B cell (primary cell): Measurements from ENCODE around the gene WFS1. TPM values are rescaled to one million over a fixed set of nuclear protein-coding genes. Genes with fewer than 3 reads are reported as not detected.
A peak's percentile ranks its signal among the peaks of the same experiment; 100 is the strongest.

Source experiments
- ATAC-seq: fragments of 200-7000 bp; cut with Tn5 transposase; one replicate; pipeline ENCODE4 v1.10.0; 2021; ENCODE audit warnings: low read depth, mild to moderate bottlenecking, moderate number of reproducible peaks, moderate library complexity
- CTCF ChIA-PET: fragments of 350-600 bp; sonication (Branson Sonifier 250); formaldehyde crosslinking; loops from one replicate; lab custom pipeline; 2021; ENCODE audit warnings: antibody characterized with exemption, inconsistent platforms; lab: Charles Lee
- POLR2A ChIA-PET: fragments of 350-600 bp; sonication (Branson Sonifier 250); formaldehyde crosslinking; loops from one replicate; lab custom pipeline; 2021; ENCODE audit warnings: antibody characterized with exemption; lab: Charles Lee
- DNase-seq: peaks from one replicate; pipeline ENCODE4 v3.0.0; 2013
- H2AFZ ChIP-seq: 2 replicates; pipeline ENCODE4 v1.6.1; 2012; ENCODE audit warnings: mild to moderate bottlenecking, low read depth, low read length; ENCODE audit not compliant: insufficient read depth, poor library complexity, severe bottlenecking
- H3K27ac ChIP-seq, 2 donors: 1 replicate in 1 of 2; 2 replicates in 1 of 2; pipeline ENCODE4 v1.5.1; 2012 to 2013; ENCODE audit warnings: low read length in 2 of 2, mild to moderate bottlenecking in 2 of 2, moderate library complexity in 1 of 2
- H3K27me3 ChIP-seq, 4 experiments: fragments of 200-600 bp in 1 of 4; sonication (generic) in 1 of 4; replicated peaks in 1 of 4; 1 replicate in 2 of 4; 2 replicates in 2 of 4; pipeline versions ENCODE4 v1.6.1 to v1.7.0; 2013 to 2016; ENCODE audit warnings: low read length in 3 of 4, mild to moderate bottlenecking in 2 of 4, mixed read lengths in 1 of 4, moderate library complexity in 1 of 4; ENCODE audit not compliant: insufficient read depth in 4 of 4, control insufficient read depth in 3 of 4; ENCODE audit errors: control extremely low read depth in 1 of 4
- H3K36me3 ChIP-seq, 2 experiments: replicated peaks in 1 of 2; 1 replicate in 1 of 2; 2 replicates in 1 of 2; pipeline versions ENCODE4 v1.6.1 to v1.7.1; 2013; ENCODE audit warnings: low read length in 1 of 2; ENCODE audit not compliant: insufficient read depth in 2 of 2, control insufficient read depth in 1 of 2; ENCODE audit errors: control extremely low read depth in 1 of 2, extremely low read depth in 1 of 2
- H3K4me1 ChIP-seq, 2 donors: fragments of 200-600 bp in 1 of 2; sonication (generic) in 1 of 2; 1 replicate in 1 of 2; 2 replicates in 1 of 2; pipeline versions ENCODE4 v1.5.1 to v1.6.1; 2013 to 2017; ENCODE audit warnings: low read length in 2 of 2; ENCODE audit not compliant: control insufficient read depth in 2 of 2, insufficient read depth in 2 of 2
- H3K4me2 ChIP-seq: replicated peaks from 2 replicates; pipeline ENCODE3; 2012; ENCODE audit warnings: mild to moderate bottlenecking, low read depth, low read length; ENCODE audit not compliant: poor library complexity, severe bottlenecking
- H3K4me3 ChIP-seq, 5 experiments: fragments of 200-600 bp in 1 of 5; sonication (generic) in 1 of 5; 1 replicate in 3 of 5; 2 replicates in 2 of 5; pipeline versions ENCODE4 v1.5.1 to v1.7.0; 2011 to 2016; ENCODE audit warnings: low read length in 4 of 5, mild to moderate bottlenecking in 4 of 5, low read depth in 2 of 5, control low read depth in 1 of 5, moderate library complexity in 1 of 5; ENCODE audit not compliant: insufficient read depth in 1 of 5; ENCODE audit errors: control extremely low read depth in 1 of 5, extremely low read depth in 1 of 5
- H3K79me2 ChIP-seq: fragments of 200-600 bp; sonication (generic); one replicate; pipeline ENCODE4 v1.6.0; 2016; ENCODE audit warnings: low read length; ENCODE audit not compliant: control insufficient read depth, insufficient read depth
- H3K9ac ChIP-seq: fragments of 200-600 bp; sonication (generic); 2 replicates; pipeline ENCODE4 v1.6.1; 2017; ENCODE audit warnings: mild to moderate bottlenecking, low read length, moderate library complexity
- H3K9me3 ChIP-seq, 3 donors: one replicate each; pipeline versions ENCODE4 v1.6.1 to v1.7.1; 2013; ENCODE audit warnings: low read length in 2 of 3; ENCODE audit not compliant: control insufficient read depth in 2 of 3, insufficient read depth in 1 of 3; ENCODE audit errors: control extremely low read depth in 1 of 3
- H4K20me1 ChIP-seq: 2 replicates; pipeline ENCODE4 v1.6.0; 2012; ENCODE audit warnings: mild to moderate bottlenecking, low read length; ENCODE audit not compliant: insufficient read depth, control insufficient read depth, poor library complexity, severe bottlenecking
- H3K27ac Mint-ChIP-seq: one replicate; pipeline ENCODE4 v1.8.0; 2021; ENCODE audit warnings: mixed read lengths
- H3K27me3 Mint-ChIP-seq: one replicate; pipeline ENCODE4 v1.8.0; 2021; ENCODE audit warnings: mixed read lengths
- H3K4me1 Mint-ChIP-seq: one replicate; pipeline ENCODE4 v1.8.0; 2021; ENCODE audit warnings: mixed read lengths
- H3K4me3 Mint-ChIP-seq: one replicate; pipeline ENCODE4 v1.8.0; 2021; ENCODE audit warnings: mixed read lengths
- H3K9me3 Mint-ChIP-seq: one replicate; pipeline ENCODE4 v1.8.0; 2022; ENCODE audit warnings: mixed read lengths; ENCODE audit not compliant: insufficient read depth
- CTCF ChIP-seq: fragments of 200-600 bp; IDR thresholded peaks from one replicate; pipeline ENCODE4 v1.8.0; 2022; ENCODE audit warnings: antibody characterized with exemption, mild to moderate bottlenecking
- EZH2 ChIP-seq: IDR thresholded peaks from 2 replicates; pipeline ENCODE4 v1.6.1; 2012; ENCODE audit warnings: borderline replicate concordance, low read depth, mild to moderate bottlenecking, moderate library complexity, low read length; ENCODE audit not compliant: insufficient read depth, poor library complexity, severe bottlenecking
- WGBS: methylation state at CpG from one replicate; pipeline ENCODE4 v1.1.5; 2013; ENCODE audit warnings: missing lambda C conversion rate; ENCODE audit not compliant: insufficient coverage; 5-methylcytosine and 5-hydroxymethylcytosine counted together
- intact Hi-C: fragments of 100-400 bp; cut with micrococcal nuclease; formaldehyde crosslinking; loops from one replicate; pipeline ENCODE4 v1.10.0; 2022
- polyA plus RNA-seq: library from polyadenylated mRNA; depleted of rRNA; stranded (reverse); fragments of >200 nt; gene quantifications from 2 replicates; pipeline ENCODE4 v1.2.3, GENCODE V29; 2012
- total RNA-seq, 2 donors: library from RNA; stranded (reverse); fragments of 120-200 nt in 1 of 2; gene quantifications; 1 replicate in 1 of 2; 2 replicates in 1 of 2; pipeline versions ENCODE4 v1.2.3 to v1.2.4, GENCODE V29; 2013 to 2022

WFS1 gene
- total and polyA plus RNA-seq, 2 donors (not counting 1 experiment from before 2014, with no cell fraction given): 5.8 to 6.7 TPM

- H2AFZ ChIP-seq: no peak overlapping the region
- POLR2A ChIA-PET: no interaction called here
- DNase-seq (no peak), ATAC-seq (no peak)
- no peak overlapping the region for H3K27ac Mint-ChIP-seq
- H3K4me1 ChIP-seq: peaks cover 5 to 6% of the 10 kb centered on the region in 2 donors
- no peak overlapping the region for H3K4me3 Mint-ChIP-seq
- no peaks in the 10 kb centered on the region for H3K79me2 ChIP-seq
- CTCF ChIA-PET: interaction anchor here (2.1 to 17.6 kb wide), 2 partner anchors 63 to 80 kb away, joined by 4 to 451 read pairs; partner anchors contain the start of gene WFS1
- H3K9me3 Mint-ChIP-seq: no peaks in the 10 kb centered on the region
- H3K36me3 ChIP-seq: no peaks in the 10 kb centered on the region
- H3K9me3 ChIP-seq: peaks cover 0 to 40% (median 4%) of the 10 kb centered on the region in 3 donors
- H4K20me1 ChIP-seq: no peaks in the 10 kb centered on the region
- WGBS: 83% methylated on average over 3 of the region's 6 CpGs
- peaks cover 5% of the 10 kb centered on the region for H3K4me1 Mint-ChIP-seq
- peaks cover 0 to 45% (median 2%) of the 10 kb centered on the region in 4 experiments for H3K27me3 ChIP-seq
- intact Hi-C loops: no loop called here
- H3K4me2 ChIP-seq: no peak overlapping the region
- TF ChIP-seq CTCF (no peak), EZH2 (no peak)
- no peak overlapping the region for H3K27ac ChIP-seq
- no peak overlapping the region for H3K4me3 ChIP-seq
- peaks cover 36% of the 10 kb centered on the region for H3K27me3 Mint-ChIP-seq
- no peak overlapping the region for H3K9ac ChIP-seq
These were observed 63.0 kb downstream of the WFS1 start for GRCh38 chr4:6332669-6333050.

- CTCF ChIA-PET: interaction anchor here (17.6 kb wide), 1 partner anchor 81 kb away, joined by 451 read pairs; no protein-coding TSS in a partner anchor
- Histone ChIP-seq H4K20me1 (no peaks in the 10 kb centered on the region), H3K27me3 (peaks cover 0 to 49% (median 6%) of the 10 kb centered on the region in 4 experiments), H3K9ac (no peak overlapping the region), H3K9me3 (peaks cover 0 to 40% (median 4%) of the 10 kb centered on the region in 3 donors), H3K4me3 (no peak overlapping the region), H3K4me1 (peaks cover 12 to 13% of the 10 kb centered on the region in 2 donors), H3K4me2 (no peak overlapping the region), H2AFZ (no peak overlapping the region), H3K79me2 (no peaks in the 10 kb centered on the region), H3K36me3 (no peaks in the 10 kb centered on the region), H3K27ac (no peak overlapping the region)
- no peaks in the 10 kb centered on the region for H3K9me3 Mint-ChIP-seq
- no peak for TF ChIP-seq EZH2
- peak; percentile 65 for TF ChIP-seq CTCF
- peaks cover 42% of the 10 kb centered on the region for H3K27me3 Mint-ChIP-seq
- H3K4me1 Mint-ChIP-seq: peaks cover 14% of the 10 kb centered on the region
- WGBS: 92% methylated on average over 13 of the region's 19 CpGs
- intact Hi-C loops: no loop called here
- ATAC-seq (no peak), DNase-seq (no peak)
- no peak overlapping the region for H3K4me3 Mint-ChIP-seq
- POLR2A ChIA-PET: no interaction called here
- no peak overlapping the region for H3K27ac Mint-ChIP-seq
These were observed 63.9 kb downstream of the WFS1 start for GRCh38 chr4:6333301-6334202.
